Peyer's patch (tissue), 4 donors: Measurements from ENCODE around the gene NDUFAF3. TPM values are rescaled to one million over a fixed set of nuclear protein-coding genes. Genes with fewer than 3 reads are reported as not detected.

Source experiments
- DNase-seq, 3 donors: peaks; one replicate each; pipeline ENCODE4 v3.0.0-alpha.2; 2017 to 2019
- H3K27ac ChIP-seq, 4 donors: fragments of 200-600 bp; sonication (generic); one replicate each; pipeline ENCODE4 v1.5.1; 2016 to 2019
- H3K27me3 ChIP-seq, 2 donors: fragments of 200-600 bp; sonication (generic); one replicate each; pipeline ENCODE4 v1.5.1; 2019
- H3K36me3 ChIP-seq, 3 donors: fragments of 200-600 bp; sonication (generic); one replicate each; pipeline ENCODE4 v1.5.1; 2016 to 2019
- H3K4me1 ChIP-seq, 4 donors: fragments of 200-600 bp; sonication (generic); one replicate each; pipeline ENCODE4 v1.5.1; 2016 to 2019
- H3K4me3 ChIP-seq, 4 donors: fragments of 200-600 bp; sonication (generic); 1 replicate in 3 of 4; 2 replicates in 1 of 4; pipeline ENCODE4 v1.5.1; 2016 to 2019; ENCODE audit warnings: mild to moderate bottlenecking in 1 of 4
- H3K9me3 ChIP-seq, 4 donors: fragments of 200-600 bp; sonication (generic); one replicate each; pipeline ENCODE4 v1.5.1; 2016 to 2019; ENCODE audit warnings: mild to moderate bottlenecking in 1 of 4
- CTCF ChIP-seq, 6 experiments: fragments of 450-650 bp in 4 of 6; fragments of 200-600 bp in 2 of 6; sonication (generic) in 1 of 6; IDR thresholded peaks; one replicate each; pipeline ENCODE4 v1.5.1; 2017 to 2019; ENCODE audit warnings: antibody characterized with exemption in 6 of 6, mild to moderate bottlenecking in 3 of 6, moderate library complexity in 1 of 6
- POLR2A ChIP-seq, 2 donors: fragments of 450-650 bp; IDR thresholded peaks; one replicate each; pipeline ENCODE4 v1.5.1; 2017; ENCODE audit warnings: antibody characterized with exemption in 2 of 2, mild to moderate bottlenecking in 2 of 2, moderate library complexity in 2 of 2
- total RNA-seq, 4 donors: library from RNA; depleted of rRNA; stranded (reverse); fragments of >200 nt; gene quantifications; one replicate each; pipeline ENCODE4 v1.1.0, GENCODE V29; 2016

Gene NDUFAF3
- total RNA-seq, 4 donors from 2014 or later, result 64.7 to 164 (median 106) TPM

- TF ChIP-seq CTCF (IDR thresholded peaks at IDR 0.05) (no peak), POLR2A (IDR thresholded peaks at IDR 0.05) (peak; percentile 42 to 59)
- H3K9me3 ChIP-seq, result no peaks in the 10 kb centered on the region
- no peaks in the 10 kb centered on the region for H3K27me3 ChIP-seq
- H3K4me1 ChIP-seq, result peaks cover 0 to 39% (median 27%) of the 10 kb centered on the region in 4 donors
- H3K36me3 ChIP-seq, result peaks cover 0 to 34% (median 0%) of the 10 kb centered on the region in 3 donors
- peak; percentile 73 to 85 (median 83) for DNase-seq
- peak within 1 kb of the TSS; percentile 86 to 100 (median 100) for H3K27ac ChIP-seq
- H3K4me3 ChIP-seq, result peak within 1 kb of the TSS; percentile 74 to 92 (median 86)
Measured at GRCh38 chr3:49017971-49018706, 3.8 kb upstream of the NDUFAF3 start, which contains the start of gene DALRD3. DALRD3 (minus strand) TSS chr3:49018580; CDS start chr3:49018564, 16 bp downstream.

- peak overlapping the region; percentile 72 to 100 (median 93) for H3K27ac ChIP-seq
- DNase-seq, result no peak
- peaks cover 0 to 42% (median 28%) of the 10 kb centered on the region in 4 donors for H3K4me1 ChIP-seq
- H3K36me3 ChIP-seq, result peaks cover 0 to 36% (median 0%) of the 10 kb centered on the region in 3 donors
- H3K4me3 ChIP-seq, result peak overlapping the region; percentile 74 to 92 (median 86)
- H3K27me3 ChIP-seq, result no peaks in the 10 kb centered on the region
- H3K9me3 ChIP-seq, result no peaks in the 10 kb centered on the region
- no peak for TF ChIP-seq POLR2A (IDR thresholded peaks at IDR 0.05)
Measured at GRCh38 chr3:49018707-49019006, 3.3 kb upstream of the NDUFAF3 start.

- H3K9me3 ChIP-seq, result no peaks in the 10 kb centered on the region
- peaks cover 0 to 36% (median 0%) of the 10 kb centered on the region in 3 donors for H3K36me3 ChIP-seq
- DNase-seq, result no peak
- TF ChIP-seq POLR2A (IDR thresholded peaks at IDR 0.05) (no peak), CTCF (IDR thresholded peaks at IDR 0.05) (no peak)
- peak overlapping the region; percentile 99 to 100 (median 100) for H3K27ac ChIP-seq
- peak overlapping the region; percentile 73 to 95 (median 84) for H3K4me3 ChIP-seq
- H3K4me1 ChIP-seq, result peaks cover 0 to 42% (median 28%) of the 10 kb centered on the region in 4 donors
- H3K27me3 ChIP-seq, result no peaks in the 10 kb centered on the region
Measured at GRCh38 chr3:49019941-49020329, 2.0 kb upstream of the NDUFAF3 start.

- Histone ChIP-seq H3K4me1 (peaks cover 0 to 42% (median 30%) of the 10 kb centered on the region in 4 donors), H3K36me3 (peaks cover 0 to 36% (median 0%) of the 10 kb centered on the region in 3 donors), H3K27me3 (no peaks in the 10 kb centered on the region), H3K9me3 (no peaks in the 10 kb centered on the region), H3K4me3 (peak overlapping the region; percentile 73 to 95 (median 84)), H3K27ac (peak overlapping the region; percentile 99 to 100 (median 100))
- peak; percentile 61 to 84 (median 84) for DNase-seq
- no peak for TF ChIP-seq CTCF (IDR thresholded peaks at IDR 0.05)
- TF ChIP-seq POLR2A (IDR thresholded peaks at IDR 0.05), result no peak
Measured at GRCh38 chr3:49020330-49021212, 1.4 kb upstream of the NDUFAF3 start.

GRCh38 chr3:49021213-49021812 lies 608 bp upstream of the NDUFAF3 start:
- DNase-seq, result peak; percentile 100
- Histone ChIP-seq H3K27me3 (no peaks in the 10 kb centered on the region), H3K36me3 (peaks cover 0 to 35% (median 0%) of the 10 kb centered on the region in 3 donors), H3K9me3 (no peaks in the 10 kb centered on the region), H3K4me1 (peaks cover 0 to 42% (median 30%) of the 10 kb centered on the region in 4 donors), H3K4me3 (peak overlapping the region; percentile 73 to 95 (median 84)), H3K27ac (peak overlapping the region; percentile 99 to 100 (median 100))
- TF ChIP-seq POLR2A (IDR thresholded peaks at IDR 0.05) (peak; percentile 99 to 100), CTCF (IDR thresholded peaks at IDR 0.05) (peak in 1 of 6 experiments; percentile 2)
